PFSK-1 (cell line): Measurements from ENCODE around the gene NDUFS8.

ENCODE experiments used
- FOXP2 ChIP-seq: optimal IDR thresholded peaks from 2 replicates; pipeline ENCODE3; 2011; ENCODE audit warnings: borderline replicate concordance, control low read depth, inconsistent platforms; ENCODE audit not compliant: insufficient read depth; ENCODE audit errors: extremely low read length, extremely low read depth
- POLR2AphosphoS5 ChIP-seq: IDR thresholded peaks from 2 replicates; pipeline ENCODE4 v1.6.1; 2012; ENCODE audit warnings: low read depth, mild to moderate bottlenecking, control low read depth, low read length, moderate library complexity
- TAF1 ChIP-seq: IDR thresholded peaks from 2 replicates; pipeline ENCODE4 v1.6.1; 2012; ENCODE audit warnings: low read length, control low read depth, borderline replicate concordance; ENCODE audit not compliant: insufficient read depth

GRCh38 chr11:68065841-68066240, 35.4 kb downstream of the NDUFS8 start:
- no peak for TF ChIP-seq FOXP2
- no peak for TF ChIP-seq POLR2AphosphoS5
- no peak for TF ChIP-seq TAF1
